DND-41 (cell line): ENCODE measurements around the gene ACCS.

Experiments
- EZH2 ChIP-seq: IDR thresholded peaks from 3 replicates; pipeline ENCODE4 v1.6.1; 2012; ENCODE audit warnings: borderline replicate concordance, low read depth, mild to moderate bottlenecking, moderate library complexity, low read length, inconsistent platforms; ENCODE audit not compliant: severe bottlenecking
- TF ChIP-seq, protein P1 (sequence below): IDR thresholded peaks from 2 replicates; pipeline ENCODE4 v1.5.1; 2012; ENCODE audit warnings: borderline replicate concordance, low read length, moderate library complexity, mild to moderate bottlenecking; ENCODE audit not compliant: poor library complexity, severe bottlenecking; ENCODE audit errors: extremely low read depth

DNA sequence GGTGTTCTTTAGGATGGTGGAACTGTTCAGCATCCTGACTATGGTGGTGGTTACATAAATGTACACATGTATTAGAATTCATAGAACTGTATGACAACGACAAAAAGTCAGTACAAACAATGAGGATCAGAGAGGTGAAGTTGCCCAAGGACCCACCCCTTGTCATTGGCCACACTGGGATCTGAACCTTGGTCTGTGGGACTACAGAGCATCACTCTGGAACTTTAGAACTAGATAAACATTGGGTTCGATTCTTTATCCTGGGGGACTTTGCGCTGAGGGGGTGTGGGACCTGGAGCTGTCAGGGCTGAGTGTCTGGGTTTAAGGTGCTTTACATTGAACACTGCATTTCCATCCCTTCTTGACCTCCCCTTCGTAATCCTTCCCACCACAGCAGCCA lies 16.6 kb downstream of the ACCS start:
- TF ChIP-seq, protein P1, sequence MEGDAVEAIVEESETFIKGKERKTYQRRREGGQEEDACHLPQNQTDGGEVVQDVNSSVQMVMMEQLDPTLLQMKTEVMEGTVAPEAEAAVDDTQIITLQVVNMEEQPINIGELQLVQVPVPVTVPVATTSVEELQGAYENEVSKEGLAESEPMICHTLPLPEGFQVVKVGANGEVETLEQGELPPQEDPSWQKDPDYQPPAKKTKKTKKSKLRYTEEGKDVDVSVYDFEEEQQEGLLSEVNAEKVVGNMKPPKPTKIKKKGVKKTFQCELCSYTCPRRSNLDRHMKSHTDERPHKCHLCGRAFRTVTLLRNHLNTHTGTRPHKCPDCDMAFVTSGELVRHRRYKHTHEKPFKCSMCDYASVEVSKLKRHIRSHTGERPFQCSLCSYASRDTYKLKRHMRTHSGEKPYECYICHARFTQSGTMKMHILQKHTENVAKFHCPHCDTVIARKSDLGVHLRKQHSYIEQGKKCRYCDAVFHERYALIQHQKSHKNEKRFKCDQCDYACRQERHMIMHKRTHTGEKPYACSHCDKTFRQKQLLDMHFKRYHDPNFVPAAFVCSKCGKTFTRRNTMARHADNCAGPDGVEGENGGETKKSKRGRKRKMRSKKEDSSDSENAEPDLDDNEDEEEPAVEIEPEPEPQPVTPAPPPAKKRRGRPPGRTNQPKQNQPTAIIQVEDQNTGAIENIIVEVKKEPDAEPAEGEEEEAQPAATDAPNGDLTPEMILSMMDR = no peak
- no peak for TF ChIP-seq EZH2
